Activated CD4-positive, alpha-beta memory T cell treated with anti-CD3 and anti-CD28 coated beads, Interleukin-2, amount 10 ng/mL, durations not matched to agents 7 days and 5 days (primary cell): ENCODE results near the gene KRT13. TPM values are rescaled to one million over a fixed set of nuclear protein-coding genes. Genes with fewer than 3 reads are reported as not detected.

ENCODE experiments used
- CTCF ChIA-PET: fragments of 350-600 bp; sonication (Branson Sonifier 250); formaldehyde crosslinking; loops from one replicate; lab custom pipeline; 2021; ENCODE audit warnings: antibody characterized with exemption, inconsistent platforms; lab: Charles Lee
- POLR2A ChIA-PET: fragments of 350-600 bp; sonication (Branson Sonifier 250); formaldehyde crosslinking; loops from one replicate; lab custom pipeline; 2021; ENCODE audit warnings: antibody characterized with exemption; lab: Charles Lee
- DNase-seq: peaks from one replicate; pipeline ENCODE4 v3.0.0-alpha.2; 2020
- H3K27ac Mint-ChIP-seq: one replicate; pipeline ENCODE4 v1.8.0; 2021; ENCODE audit warnings: mild to moderate bottlenecking, mixed read lengths
- H3K27me3 Mint-ChIP-seq: one replicate; pipeline ENCODE4 v1.8.0; 2021; ENCODE audit warnings: mixed read lengths
- H3K36me3 Mint-ChIP-seq: one replicate; pipeline ENCODE4 v1.8.0; 2021; ENCODE audit warnings: low read depth, mixed read lengths
- H3K4me1 Mint-ChIP-seq: one replicate; pipeline ENCODE4 v1.8.0; 2021; ENCODE audit warnings: mixed read lengths
- H3K4me3 Mint-ChIP-seq: one replicate; pipeline ENCODE4 v1.8.0; 2021; ENCODE audit warnings: mild to moderate bottlenecking, mixed read lengths
- H3K9me3 Mint-ChIP-seq: one replicate; pipeline ENCODE4 v1.8.0; 2021; ENCODE audit warnings: mixed read lengths
- total RNA-seq, 2 experiments: library from RNA; stranded (reverse); gene quantifications; one replicate each; pipeline ENCODE4 v1.2.3, GENCODE V29; 2021

Gene KRT13
- total RNA-seq, 2 experiments from 2014 or later: not detected

DNA sequence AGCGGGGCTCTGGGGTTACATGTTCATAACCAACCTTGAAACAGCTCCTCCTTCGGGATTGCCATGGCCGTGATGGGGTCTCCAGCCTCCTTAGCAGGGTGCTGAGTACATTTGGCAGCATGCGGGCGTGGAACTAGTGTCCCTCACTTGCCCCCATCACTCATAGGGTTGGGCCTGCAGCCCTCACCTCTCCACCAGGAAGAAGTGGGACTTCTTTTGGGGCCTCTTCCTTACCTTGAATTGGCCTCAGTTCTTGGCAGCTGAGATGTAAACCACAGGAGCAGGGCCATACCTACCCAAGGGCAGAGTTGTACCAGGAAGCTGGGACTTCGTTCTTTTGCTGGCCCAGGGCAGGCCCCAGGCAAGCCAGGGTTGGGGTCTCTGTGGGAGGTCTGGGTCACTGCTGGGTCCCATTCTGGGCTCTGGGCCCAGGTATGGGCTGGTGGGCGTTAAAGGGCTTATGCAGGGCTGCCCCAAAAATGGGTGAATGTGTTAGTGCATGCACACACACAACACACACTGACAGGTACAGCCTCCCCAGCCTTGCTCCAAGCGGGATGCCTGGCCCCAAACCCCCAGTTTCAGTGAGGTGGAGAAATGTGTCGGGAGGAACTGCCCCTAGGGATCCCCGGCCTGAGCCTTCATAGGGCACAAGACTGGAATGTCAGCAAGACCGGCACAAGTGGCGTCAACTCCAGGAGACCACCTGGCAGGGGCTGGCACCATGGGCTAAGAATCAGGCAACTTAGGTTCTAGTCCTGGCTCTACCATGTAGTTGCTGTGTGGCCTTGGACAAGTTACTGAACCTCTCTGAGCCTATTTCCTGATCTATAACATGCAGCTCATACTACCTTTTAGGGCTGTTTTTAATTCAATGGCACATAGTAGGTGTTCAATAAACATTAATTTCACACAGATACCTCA, 17.2 kb upstream of the KRT13 start:
- ChIA-PET CTCF (no interaction called here), POLR2A (no interaction called here)
- no peak for DNase-seq
- Mint-ChIP-seq H3K36me3 (no peaks in the 10 kb centered on the region), H3K4me3 (no peak overlapping the region), H3K9me3 (no peaks in the 10 kb centered on the region), H3K27ac (no peak overlapping the region), H3K27me3 (peaks cover 14% of the 10 kb centered on the region), H3K4me1 (peaks cover 1% of the 10 kb centered on the region)

DNA sequence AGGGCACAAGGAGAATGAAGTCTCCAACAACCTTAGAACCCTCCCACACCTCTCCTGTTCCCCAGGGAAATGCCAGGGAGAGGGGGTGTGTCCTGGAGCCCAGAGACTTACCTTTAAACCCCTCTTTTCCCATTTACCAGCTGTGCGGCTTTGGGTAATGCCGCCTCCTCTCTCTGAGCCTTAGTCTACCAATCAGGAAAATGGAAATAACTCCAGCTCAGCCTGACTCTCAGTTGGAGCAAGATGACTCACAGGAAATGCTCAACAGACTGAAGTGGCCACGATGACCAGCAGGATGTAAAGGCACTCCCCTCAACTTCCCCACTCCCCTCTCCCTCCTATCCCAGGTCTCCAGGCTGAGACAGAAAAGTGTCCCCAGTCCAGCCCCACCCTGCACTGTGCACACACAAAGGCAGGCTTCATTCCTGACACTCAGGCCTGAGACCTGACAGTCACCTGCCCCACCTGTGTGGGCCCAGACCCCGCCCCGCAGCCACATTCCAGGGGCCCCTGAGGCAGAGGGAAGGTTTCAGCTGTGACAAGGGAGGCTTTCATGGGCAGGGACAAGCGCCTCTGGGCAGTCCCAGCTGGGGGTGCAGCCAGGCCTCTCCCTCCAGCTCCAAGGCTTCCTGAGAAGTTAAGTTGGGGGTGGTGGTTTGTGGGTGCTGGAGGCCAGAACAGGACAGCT, 16.3 kb upstream of the KRT13 start:
- no peak for DNase-seq
- H3K4me3 Mint-ChIP-seq: no peak overlapping the region
- peaks cover 6% of the 10 kb centered on the region for H3K27me3 Mint-ChIP-seq
- no peaks in the 10 kb centered on the region for H3K4me1 Mint-ChIP-seq
- no peaks in the 10 kb centered on the region for H3K36me3 Mint-ChIP-seq
- H3K27ac Mint-ChIP-seq: no peak overlapping the region
- CTCF ChIA-PET: no interaction called here
- no peaks in the 10 kb centered on the region for H3K9me3 Mint-ChIP-seq
- POLR2A ChIA-PET: no interaction called here

DNA sequence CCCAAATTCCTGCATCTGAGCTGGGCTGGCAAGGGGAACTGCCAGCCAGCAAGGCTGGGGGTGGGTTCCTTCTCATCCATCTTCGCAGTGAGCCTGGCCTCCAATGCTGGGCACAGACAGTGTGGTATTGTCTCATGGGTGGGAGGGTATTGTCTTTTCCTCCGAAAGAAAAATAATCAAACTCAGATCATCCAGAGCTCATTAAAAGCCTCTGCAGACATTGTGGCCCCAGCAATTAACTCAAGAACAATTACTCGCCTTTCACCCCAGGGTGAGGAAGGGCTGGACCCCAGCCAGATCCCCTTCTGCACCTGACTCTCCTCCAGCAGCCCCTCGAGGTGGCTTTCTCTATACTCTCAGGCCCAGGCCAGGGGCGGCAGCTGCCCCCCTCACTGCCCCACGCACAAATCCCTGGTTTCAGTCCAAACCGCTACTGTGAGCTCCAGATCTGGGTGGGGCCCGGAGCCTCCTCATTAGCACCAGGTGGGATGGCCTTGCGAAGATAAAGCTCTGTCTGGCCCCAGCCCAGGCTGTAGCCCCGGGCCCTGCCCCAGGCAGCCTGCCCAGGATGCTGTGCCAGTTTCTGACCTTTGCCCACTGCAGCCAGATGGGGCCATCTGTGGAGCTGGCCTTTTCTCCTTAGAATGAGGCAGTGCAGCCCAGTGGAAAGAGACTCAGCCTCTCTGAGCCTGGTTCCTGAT, 15.6 kb upstream of the KRT13 start:
- H3K9me3 Mint-ChIP-seq: no peaks in the 10 kb centered on the region
- H3K36me3 Mint-ChIP-seq: no peaks in the 10 kb centered on the region
- no peak for DNase-seq
- CTCF ChIA-PET: no interaction called here
- H3K4me1 Mint-ChIP-seq: no peaks in the 10 kb centered on the region
- POLR2A ChIA-PET: no interaction called here
- peaks cover 5% of the 10 kb centered on the region for H3K27me3 Mint-ChIP-seq
- no peak overlapping the region for H3K27ac Mint-ChIP-seq
- H3K4me3 Mint-ChIP-seq: no peak overlapping the region

DNA sequence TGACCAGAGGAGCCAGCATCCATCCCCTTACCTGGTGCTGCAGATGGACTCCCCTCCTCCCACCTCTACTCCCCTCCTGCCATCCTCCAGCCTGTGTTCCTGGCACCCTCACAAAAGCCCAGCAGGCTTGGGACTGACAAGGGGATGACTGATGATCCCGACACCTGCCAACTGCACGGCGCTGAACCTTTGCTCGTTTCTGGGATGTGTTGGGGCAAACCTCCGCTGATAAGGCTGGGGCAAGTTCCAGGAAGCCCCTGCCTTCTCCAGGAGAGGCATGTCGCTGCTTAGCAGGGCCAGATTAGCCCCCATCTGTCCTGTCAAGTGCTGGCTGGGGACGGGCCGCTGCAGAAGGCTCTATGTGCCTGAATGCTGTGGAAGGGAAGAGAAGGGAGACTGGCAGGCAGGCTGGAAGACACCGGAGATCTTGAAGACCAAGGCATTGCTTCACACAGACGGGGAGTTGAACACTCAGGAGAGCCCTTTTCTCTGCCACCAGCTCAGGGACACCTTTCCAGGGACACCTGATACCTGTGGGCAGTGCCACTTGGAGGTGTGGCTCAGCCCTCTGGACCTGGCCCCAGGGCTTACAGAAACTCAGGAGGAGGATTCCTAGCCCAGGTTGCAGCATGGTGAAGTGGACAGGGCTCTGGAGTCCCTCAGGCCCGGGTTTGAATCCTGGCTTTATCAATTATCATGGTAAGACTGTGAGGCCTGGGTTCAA, 14.3 kb upstream of the KRT13 start:
- no peaks in the 10 kb centered on the region for H3K27me3 Mint-ChIP-seq
- H3K4me1 Mint-ChIP-seq: no peaks in the 10 kb centered on the region
- ChIA-PET CTCF (no interaction called here), POLR2A (no interaction called here)
- no peaks in the 10 kb centered on the region for H3K36me3 Mint-ChIP-seq
- H3K4me3 Mint-ChIP-seq: no peak overlapping the region
- no peaks in the 10 kb centered on the region for H3K9me3 Mint-ChIP-seq
- DNase-seq: no peak
- H3K27ac Mint-ChIP-seq: no peak overlapping the region

DNA sequence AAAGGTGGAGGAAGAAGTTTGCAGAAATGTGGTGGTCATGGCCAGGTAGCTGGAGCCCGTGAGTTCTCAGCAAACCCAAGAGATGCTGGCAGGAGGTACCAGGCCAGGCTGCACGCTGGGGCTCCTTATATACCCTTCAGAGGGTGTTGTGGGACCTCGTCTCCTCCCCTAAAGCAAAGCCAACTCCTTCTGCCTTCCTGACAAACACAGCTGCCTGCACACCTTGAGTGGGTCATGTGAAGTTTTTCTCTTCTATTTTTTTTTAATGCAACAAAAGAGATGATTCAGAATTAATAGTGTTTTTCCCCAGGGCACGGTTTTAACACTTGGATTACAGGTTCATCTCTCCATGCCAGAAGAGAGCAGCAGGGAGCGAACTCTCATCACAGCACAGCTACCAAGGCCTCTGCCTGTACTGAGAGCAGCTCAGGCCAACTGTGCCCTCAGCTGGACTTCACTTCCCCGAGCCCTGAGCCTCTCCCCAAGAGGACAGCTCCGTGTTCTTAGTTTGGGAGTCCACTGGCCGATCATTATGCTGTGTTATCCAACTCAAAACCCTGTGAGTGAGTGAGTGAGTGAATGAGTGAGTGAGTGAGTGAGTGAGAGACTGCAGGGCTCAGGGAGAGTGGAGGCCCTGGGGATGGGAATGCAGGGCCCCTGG, 13.5 kb upstream of the KRT13 start, which contains the start of gene KRT15:
KRT15 (minus strand) TSS at position 102 of the 661 bp plus-strand sequence; CDS start at position 39, 63 bp downstream.
- H3K4me1 Mint-ChIP-seq: no peaks in the 10 kb centered on the region
- no peak for DNase-seq
- ChIA-PET POLR2A (no interaction called here), CTCF (no interaction called here)
- H3K4me3 Mint-ChIP-seq: no peak within 1 kb of the TSS
- no peaks in the 10 kb centered on the region for H3K9me3 Mint-ChIP-seq
- H3K36me3 Mint-ChIP-seq: no peaks in the 10 kb centered on the region
- no peaks in the 10 kb centered on the region for H3K27me3 Mint-ChIP-seq
- H3K27ac Mint-ChIP-seq: no peak within 1 kb of the TSS

DNA sequence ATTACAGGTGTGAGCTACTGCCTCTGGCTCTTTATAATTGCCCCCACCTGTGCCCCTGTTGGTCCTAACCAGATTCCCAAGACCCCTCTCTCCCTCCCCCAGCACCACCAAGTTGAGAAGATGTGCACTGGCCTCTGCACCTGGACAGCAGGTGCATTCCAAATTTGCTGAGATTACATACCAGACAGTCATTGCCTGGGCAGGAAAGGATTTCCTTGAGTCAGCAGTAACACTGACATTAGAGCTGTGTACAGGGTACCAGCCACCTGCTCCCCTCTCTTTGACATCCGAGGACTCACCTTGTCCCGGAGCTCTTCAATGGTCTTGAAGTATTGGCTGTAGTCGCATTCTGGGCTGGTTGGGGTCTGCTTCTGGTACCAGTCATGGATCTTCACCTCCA, 12.6 kb upstream of the KRT13 start:
- DNase-seq: no peak
- Mint-ChIP-seq H3K36me3 (no peaks in the 10 kb centered on the region), H3K9me3 (no peaks in the 10 kb centered on the region), H3K4me3 (no peak overlapping the region), H3K4me1 (no peaks in the 10 kb centered on the region), H3K27ac (no peak overlapping the region), H3K27me3 (no peaks in the 10 kb centered on the region)
- ChIA-PET CTCF (no interaction called here), POLR2A (no interaction called here)

DNA sequence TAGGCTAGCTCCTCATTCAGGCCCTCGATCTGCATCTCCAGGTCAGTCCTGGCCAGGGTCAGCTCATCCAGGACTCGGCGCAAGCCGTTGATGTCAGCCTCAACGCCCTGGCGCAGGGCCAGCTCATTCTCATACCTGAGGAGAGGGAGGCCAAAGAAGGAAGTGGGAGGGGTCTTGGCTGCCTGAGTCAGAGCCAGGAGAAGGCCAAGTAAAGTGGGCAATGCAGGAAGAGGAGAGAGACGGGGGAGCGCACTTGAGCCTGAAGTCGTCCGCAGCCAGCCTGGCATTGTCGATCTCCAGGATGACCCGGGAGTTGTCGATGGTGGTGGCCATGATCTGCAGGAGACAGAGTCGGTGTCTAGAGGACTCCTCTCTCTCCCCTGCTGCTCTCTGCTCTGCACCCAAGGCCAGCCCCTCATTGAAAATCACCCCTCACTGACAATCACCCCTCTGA, 11.4 kb upstream of the KRT13 start:
- no peaks in the 10 kb centered on the region for H3K9me3 Mint-ChIP-seq
- H3K27me3 Mint-ChIP-seq: no peaks in the 10 kb centered on the region
- H3K27ac Mint-ChIP-seq: no peak overlapping the region
- H3K4me3 Mint-ChIP-seq: no peak overlapping the region
- no peaks in the 10 kb centered on the region for H3K36me3 Mint-ChIP-seq
- CTCF ChIA-PET: no interaction called here
- H3K4me1 Mint-ChIP-seq: no peaks in the 10 kb centered on the region
- POLR2A ChIA-PET: no interaction called here
- no peak for DNase-seq

DNA sequence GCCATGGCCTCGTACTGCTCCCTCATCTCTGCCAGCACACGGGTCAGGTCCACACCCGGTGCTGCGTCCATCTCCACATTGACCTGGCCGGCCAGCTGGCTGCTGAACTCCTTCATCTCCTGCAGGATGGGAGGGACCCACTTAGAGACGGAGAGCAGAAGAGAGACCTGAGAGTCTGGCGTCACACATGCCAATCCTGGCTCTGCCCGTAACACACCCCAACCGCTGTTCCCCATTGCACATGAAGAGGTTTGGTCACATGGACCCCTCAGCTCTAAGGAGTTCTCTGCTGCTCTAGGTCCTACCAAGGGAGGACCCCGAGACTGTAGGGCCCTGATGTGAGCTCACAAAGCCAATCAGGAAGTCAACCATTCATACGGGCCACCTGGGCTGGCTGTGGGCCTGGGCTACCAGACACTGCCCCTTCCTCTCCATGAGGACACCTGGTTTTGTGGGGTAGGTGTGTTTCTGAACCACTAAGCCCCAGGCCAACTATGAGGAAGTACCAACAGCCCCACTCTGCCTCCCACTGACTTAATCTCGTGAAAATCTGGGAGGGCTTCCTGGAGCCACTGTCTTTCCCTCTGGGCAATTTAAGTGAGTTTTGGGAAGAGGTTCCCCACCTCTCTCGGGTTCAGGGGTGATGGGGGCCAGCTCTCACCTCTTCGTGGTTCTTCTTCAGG, 10.9 kb upstream of the KRT13 start:
- no peak overlapping the region for H3K27ac Mint-ChIP-seq
- POLR2A ChIA-PET: no interaction called here

DNA sequence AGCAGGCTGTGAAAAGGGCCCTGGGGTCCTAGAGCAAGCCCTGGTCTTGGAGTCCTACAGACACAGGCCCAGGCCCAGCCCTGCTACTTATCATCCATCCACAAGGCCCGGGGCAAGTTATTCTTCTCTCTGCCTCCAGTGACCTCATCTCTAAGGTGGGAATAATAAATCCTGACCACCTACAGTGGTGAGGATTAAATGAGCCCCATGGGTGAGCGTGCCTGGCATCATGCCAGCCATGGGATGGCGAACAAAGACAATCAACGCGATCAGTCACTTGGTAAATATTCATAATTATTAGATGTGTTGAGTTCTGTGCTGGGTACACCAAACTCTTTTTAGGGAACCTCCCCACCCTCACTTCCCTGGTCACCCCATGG, 7.7 kb upstream of the KRT13 start:
- Mint-ChIP-seq H3K4me3 (no peak overlapping the region), H3K36me3 (no peaks in the 10 kb centered on the region), H3K27me3 (no peaks in the 10 kb centered on the region), H3K4me1 (no peaks in the 10 kb centered on the region), H3K9me3 (no peaks in the 10 kb centered on the region), H3K27ac (no peak overlapping the region)
- DNase-seq: no peak
- POLR2A ChIA-PET: no interaction called here
- CTCF ChIA-PET: interaction anchor here (1.6 kb wide), 1 partner anchor 36 kb away, joined by 4 read pairs; no protein-coding TSS in a partner anchor

More for the DNA sequence above, 10.9 kb upstream of the KRT13 start:
- Mint-ChIP-seq H3K27me3 (no peaks in the 10 kb centered on the region), H3K4me1 (no peaks in the 10 kb centered on the region), H3K36me3 (no peaks in the 10 kb centered on the region), H3K4me3 (no peak overlapping the region), H3K9me3 (no peaks in the 10 kb centered on the region)
- no peak for DNase-seq
- CTCF ChIA-PET: no interaction called here

DNA sequence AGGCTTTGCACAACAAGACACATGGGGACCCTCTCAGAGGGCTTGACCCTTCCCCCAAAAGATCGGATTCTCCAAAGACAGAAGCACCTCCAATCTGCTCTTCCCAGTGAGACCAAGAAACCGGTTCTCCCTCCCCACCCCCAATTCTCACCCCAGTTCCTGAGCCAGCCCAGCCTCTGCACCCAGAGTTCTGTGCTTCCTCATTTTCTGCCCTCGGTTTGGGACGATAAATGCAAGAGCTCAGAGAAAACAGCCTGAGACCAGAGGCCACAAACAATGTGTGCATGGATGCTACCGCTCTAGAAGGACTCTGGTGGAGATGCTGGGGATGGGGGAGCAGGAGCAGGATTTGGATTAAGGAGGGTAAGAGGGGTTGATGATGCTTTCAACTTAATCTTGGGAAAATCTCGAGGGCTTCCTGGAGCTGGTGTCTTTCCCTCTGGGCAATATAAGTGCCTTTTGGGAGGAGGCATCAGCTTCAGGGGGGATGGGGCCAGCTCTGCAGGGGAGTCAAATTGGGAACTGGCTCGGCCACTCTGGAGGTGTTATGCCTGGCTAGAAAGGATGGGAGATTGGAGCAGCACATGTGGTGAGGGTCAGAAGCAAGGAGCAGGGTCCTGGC, 7.2 kb upstream of the KRT13 start:
- Mint-ChIP-seq H3K4me3 (no peak overlapping the region), H3K4me1 (no peaks in the 10 kb centered on the region), H3K27ac (no peak overlapping the region), H3K27me3 (no peaks in the 10 kb centered on the region), H3K9me3 (no peaks in the 10 kb centered on the region), H3K36me3 (no peaks in the 10 kb centered on the region)
- DNase-seq: no peak
- CTCF ChIA-PET: interaction anchor here (1.6 kb wide), 1 partner anchor 36 kb away, joined by 4 read pairs; no protein-coding TSS in a partner anchor
- POLR2A ChIA-PET: no interaction called here

DNA sequence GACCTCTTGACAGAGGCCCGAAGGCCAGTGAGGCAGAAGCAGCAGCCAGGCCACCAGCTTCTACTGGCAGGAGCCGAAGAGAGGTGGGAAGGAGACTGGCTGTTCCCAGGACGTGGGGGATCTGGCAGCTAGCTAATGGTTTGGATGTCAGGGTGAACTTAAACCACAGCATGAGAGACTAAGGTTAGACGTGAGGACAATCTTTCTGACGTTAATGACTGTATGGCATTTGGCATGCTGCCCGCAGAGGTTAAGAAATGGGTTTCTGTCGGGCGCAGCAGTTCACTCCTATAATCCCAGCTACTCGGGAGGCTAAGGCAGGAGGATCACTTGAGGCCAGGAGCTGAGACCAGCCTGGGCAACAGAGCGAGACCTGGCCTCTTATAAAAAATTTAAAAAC, 6.3 kb upstream of the KRT13 start:
- Mint-ChIP-seq H3K27me3 (no peaks in the 10 kb centered on the region), H3K4me1 (no peaks in the 10 kb centered on the region), H3K27ac (no peak overlapping the region), H3K9me3 (no peaks in the 10 kb centered on the region), H3K36me3 (no peaks in the 10 kb centered on the region), H3K4me3 (no peak overlapping the region)
- CTCF ChIA-PET: interaction anchor here (1.6 kb wide), 1 partner anchor 37 kb away, joined by 4 read pairs; no protein-coding TSS in a partner anchor
- POLR2A ChIA-PET: no interaction called here
- DNase-seq: no peak
